ENCODE measurements around the gene P2RX2.

DNA sequence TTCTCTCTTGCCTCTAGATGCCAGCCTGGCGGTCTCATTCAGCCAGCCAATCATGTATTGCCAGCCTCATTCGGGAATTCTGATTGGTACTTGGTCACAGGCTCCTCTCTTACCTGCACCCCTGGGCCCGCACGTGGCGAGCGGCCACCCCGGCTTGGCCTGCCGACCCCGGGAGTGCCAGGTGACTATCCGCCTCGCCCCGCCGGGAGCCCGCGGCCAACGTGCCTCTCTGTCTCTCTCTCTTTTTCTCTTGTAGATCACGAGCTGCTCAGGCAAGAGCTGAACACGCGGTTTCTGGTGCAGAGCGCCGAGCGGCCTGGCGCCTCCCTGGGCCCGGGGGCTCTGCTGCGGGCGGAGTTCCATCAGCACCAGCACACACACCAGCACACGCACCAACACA is 47.5 kb upstream of the P2RX2 start:
- TF ChIP-seq, protein P1, sequence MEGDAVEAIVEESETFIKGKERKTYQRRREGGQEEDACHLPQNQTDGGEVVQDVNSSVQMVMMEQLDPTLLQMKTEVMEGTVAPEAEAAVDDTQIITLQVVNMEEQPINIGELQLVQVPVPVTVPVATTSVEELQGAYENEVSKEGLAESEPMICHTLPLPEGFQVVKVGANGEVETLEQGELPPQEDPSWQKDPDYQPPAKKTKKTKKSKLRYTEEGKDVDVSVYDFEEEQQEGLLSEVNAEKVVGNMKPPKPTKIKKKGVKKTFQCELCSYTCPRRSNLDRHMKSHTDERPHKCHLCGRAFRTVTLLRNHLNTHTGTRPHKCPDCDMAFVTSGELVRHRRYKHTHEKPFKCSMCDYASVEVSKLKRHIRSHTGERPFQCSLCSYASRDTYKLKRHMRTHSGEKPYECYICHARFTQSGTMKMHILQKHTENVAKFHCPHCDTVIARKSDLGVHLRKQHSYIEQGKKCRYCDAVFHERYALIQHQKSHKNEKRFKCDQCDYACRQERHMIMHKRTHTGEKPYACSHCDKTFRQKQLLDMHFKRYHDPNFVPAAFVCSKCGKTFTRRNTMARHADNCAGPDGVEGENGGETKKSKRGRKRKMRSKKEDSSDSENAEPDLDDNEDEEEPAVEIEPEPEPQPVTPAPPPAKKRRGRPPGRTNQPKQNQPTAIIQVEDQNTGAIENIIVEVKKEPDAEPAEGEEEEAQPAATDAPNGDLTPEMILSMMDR (IDR thresholded peaks at IDR 0.05; ENCODE audit: insufficient read depth, low read depth, low read length) = no peak
- TF ChIP-seq EZH2 (IDR thresholded peaks at IDR 0.05; ENCODE audit: insufficient read depth, low read length) = no peak

All from astrocyte (in vitro differentiated cells and primary cell).